Measurements from ENCODE around the gene VIPR1.

DNA sequence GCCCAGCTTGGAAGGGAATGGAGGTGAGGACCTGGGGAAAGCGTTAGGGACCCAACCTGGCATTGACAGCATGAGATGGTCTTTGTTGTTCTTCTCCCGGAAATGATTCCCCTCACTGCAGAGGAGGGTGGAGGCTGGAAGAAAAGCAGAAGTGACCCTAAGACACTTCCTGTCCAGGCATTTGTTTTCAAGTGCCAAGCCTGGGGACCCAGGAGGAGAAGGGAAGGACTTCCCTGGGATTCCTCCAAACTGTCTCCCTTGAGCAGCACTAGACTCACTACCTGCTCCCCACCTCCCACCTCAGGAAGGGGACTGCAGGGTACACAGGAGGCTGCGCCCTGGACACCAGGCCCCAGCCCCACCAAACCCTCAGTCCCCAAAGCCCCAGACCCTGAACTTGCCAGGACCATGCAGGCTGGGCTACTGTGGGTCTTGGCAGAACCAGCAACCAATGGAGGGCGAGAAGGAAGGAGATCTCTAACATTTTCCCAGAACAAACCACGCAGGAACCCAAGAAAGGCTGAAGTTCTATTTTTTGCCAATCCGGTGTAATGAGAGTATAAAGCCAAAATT lies 9.8 kb upstream of the VIPR1 start:
- TF ChIP-seq, protein P1, sequence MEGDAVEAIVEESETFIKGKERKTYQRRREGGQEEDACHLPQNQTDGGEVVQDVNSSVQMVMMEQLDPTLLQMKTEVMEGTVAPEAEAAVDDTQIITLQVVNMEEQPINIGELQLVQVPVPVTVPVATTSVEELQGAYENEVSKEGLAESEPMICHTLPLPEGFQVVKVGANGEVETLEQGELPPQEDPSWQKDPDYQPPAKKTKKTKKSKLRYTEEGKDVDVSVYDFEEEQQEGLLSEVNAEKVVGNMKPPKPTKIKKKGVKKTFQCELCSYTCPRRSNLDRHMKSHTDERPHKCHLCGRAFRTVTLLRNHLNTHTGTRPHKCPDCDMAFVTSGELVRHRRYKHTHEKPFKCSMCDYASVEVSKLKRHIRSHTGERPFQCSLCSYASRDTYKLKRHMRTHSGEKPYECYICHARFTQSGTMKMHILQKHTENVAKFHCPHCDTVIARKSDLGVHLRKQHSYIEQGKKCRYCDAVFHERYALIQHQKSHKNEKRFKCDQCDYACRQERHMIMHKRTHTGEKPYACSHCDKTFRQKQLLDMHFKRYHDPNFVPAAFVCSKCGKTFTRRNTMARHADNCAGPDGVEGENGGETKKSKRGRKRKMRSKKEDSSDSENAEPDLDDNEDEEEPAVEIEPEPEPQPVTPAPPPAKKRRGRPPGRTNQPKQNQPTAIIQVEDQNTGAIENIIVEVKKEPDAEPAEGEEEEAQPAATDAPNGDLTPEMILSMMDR (IDR thresholded peaks at IDR 0.05; ENCODE audit: low read length), result no peak
- no peak for TF ChIP-seq EZH2 (IDR thresholded peaks at IDR 0.05; ENCODE audit: borderline replicate concordance, low read length)
